NCI-H1048 (cell line): ENCODE results near the gene YBX1.
"Not testable (repeated sequence)": the region's sequence is repeated elsewhere in the genome, so short reads cannot be mapped to it uniquely, and the experiment has no call there.

ENCODE experiments used
- DNase-seq: peaks from one replicate; lab custom pipeline; 2025; lab: John Stamatoyannopoulos, UW

Gene YBX1

GRCh38 chr1:42690477-42691156 is 8.4 kb downstream of the YBX1 start:
- DNase-seq: no peak

DNA sequence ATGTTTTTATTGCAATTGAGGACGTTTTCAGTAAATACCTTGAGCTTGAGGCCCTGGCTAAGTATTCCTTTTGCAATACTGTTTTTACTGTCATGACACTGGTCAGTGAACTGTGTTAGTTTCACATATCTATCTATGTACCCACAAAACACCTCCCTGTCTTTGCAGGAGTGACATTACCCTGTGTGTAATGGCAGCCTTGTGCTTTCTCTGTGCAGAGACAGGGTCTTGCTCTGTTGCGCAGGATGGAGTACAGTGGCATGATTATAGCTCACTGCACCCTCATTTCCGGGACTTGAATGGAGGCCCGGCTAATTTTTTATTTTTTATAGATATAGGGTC is 8.9 kb downstream of the YBX1 start:
- DNase-seq: no peak

DNA sequence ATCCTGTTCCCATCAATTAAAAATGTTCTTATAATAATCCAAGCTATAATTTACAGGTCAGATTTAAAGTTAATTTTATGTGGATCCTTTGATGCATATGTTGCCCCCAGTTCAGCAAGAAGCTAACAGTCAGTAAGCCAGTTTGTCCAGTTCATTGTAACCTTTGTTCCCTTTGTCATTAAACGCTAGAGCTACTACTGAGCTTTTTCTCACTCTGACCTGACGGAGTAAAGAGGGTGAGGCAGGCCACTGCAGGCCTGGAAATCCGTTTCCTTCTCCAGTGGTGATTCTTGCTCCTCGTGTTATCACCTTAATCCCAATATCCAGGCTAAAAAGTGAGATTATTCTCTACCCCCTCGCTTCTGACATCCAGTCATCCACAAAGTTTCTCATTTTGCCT is 10.2 kb downstream of the YBX1 start:
- no peak for DNase-seq

GRCh38 chr1:42692911-42693310 is 10.7 kb downstream of the YBX1 start:
- DNase-seq: no peak

DNA sequence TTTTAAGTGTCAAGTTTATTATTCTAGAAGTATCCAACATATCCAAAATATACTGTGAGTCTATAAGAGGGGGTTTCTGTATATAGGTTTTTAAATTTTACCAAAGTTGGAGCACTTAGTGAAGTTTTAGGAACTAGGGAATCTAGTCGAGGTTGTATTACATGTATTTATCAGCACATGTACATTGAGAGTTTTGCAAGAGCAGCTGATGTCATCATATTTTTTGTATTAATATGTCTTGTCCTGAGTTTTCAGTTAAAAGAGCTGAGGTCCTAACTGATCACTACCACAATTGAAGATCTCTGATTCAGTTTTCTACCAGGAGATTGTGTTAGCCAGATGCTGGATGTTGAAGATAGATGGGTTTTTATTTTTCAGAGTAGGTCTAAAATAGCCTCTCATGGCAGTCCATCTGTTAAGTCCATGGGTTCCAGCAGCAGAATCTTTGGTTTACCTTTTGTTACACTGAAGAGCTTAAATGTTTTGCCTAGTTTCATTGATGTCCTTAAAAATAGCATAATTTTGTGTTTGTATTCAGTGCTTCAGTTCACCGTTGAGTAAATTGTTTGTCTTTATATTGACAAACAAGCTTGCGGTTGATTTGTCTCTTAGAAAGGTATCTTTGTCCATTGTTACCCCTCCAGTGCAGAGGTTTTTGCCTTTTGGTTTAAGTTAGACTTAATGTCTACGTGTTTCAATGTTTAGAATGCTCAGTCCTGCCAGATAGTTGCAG is 16.0 kb downstream of the YBX1 start:
- no peak for DNase-seq

- DNase-seq: no peak
Measured at GRCh38 chr1:42700006-42700405, 17.8 kb downstream of the YBX1 start.

- no peak for DNase-seq
Measured at GRCh38 chr1:42703888-42704464, 21.8 kb downstream of the YBX1 start.

DNA sequence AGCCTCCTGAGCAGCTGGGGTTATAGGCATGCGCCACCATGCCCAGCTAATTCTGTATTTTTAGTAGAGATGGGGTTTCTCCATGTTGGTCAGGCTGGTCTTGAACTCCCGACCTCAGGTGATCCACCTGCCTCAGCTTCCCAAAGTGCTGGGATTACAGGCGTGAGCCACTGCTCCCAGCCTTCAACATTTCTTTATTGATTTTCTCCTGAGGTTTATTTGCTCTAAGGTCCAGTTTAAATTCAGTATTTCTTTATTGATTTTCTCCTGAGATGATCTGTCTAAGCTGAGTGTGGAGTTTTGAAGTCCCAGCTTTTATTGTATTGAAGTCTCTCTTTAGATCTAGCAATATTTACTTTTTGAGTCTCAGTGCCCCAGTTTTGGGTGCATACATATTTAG is 30.6 kb downstream of the YBX1 start:
- not testable (repeated sequence) for DNase-seq

GRCh38 chr1:42713293-42713692 is 31.1 kb downstream of the YBX1 start:
- no peak for DNase-seq

DNA sequence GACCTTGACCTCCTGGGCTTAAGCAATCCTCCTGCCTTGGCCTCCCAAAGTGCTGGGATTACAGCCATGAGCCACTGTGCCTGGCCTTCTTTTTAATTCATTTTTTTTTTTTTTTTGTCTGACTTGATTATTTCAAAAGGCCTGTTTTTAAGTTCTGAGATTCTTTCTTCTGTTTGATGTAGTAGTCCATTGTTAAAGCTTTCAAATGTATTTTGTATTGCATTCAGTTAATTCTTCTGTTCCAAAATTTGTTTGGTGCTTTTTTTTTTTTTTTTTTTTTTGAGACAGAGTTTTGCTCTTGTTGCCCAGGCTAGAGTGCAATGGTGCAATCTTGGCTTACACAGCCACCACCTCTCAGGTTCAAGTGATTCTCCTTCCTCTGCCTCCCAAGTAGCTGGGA is 32.2 kb downstream of the YBX1 start:
- not testable (repeated sequence) for DNase-seq

DNA sequence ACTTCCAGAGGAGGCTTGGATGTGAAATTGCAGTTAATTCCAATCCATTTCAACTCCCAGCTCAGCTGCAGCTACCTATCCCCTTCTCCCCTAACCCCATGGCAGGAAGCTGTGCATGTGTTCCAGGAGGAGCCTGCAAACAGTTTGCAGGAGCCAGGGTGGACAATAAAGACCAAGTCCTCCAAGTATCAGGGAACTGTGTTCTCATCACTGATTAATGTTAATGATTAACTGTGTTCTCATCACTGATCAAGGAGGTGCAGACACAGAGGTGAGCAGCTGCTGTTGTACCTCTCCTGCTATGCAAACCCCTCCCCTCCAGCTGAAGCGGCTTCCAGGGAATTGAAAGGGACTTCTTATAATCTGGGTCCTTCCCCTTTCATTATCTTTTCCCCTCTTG is 38.6 kb downstream of the YBX1 start:
- no peak for DNase-seq

- DNase-seq: no peak
Measured at GRCh38 chr1:42721926-42722325, 39.7 kb downstream of the YBX1 start.

DNA sequence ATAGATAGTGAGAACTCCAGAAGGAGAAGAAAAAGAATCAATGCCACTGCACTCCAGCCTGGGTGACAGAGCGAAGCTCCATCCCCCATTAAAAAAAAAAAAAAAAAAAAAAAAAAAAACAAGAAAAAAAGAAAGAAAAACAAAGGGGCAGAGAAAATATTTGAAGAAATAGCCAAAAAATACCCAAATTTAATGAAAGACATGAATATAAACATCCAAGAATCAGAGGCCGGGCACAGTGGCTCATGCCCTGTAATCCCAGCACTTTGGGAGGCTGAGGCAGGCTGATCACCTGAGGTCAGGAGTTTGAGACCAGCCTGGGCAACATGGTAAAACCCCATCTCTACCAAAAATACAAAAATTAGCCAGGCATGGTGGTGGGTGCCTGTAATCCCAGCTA is 40.2 kb downstream of the YBX1 start:
- DNase-seq: not testable (repeated sequence)

- DNase-seq: no peak
Measured at GRCh38 chr1:42723511-42723910, 41.3 kb downstream of the YBX1 start.

DNA sequence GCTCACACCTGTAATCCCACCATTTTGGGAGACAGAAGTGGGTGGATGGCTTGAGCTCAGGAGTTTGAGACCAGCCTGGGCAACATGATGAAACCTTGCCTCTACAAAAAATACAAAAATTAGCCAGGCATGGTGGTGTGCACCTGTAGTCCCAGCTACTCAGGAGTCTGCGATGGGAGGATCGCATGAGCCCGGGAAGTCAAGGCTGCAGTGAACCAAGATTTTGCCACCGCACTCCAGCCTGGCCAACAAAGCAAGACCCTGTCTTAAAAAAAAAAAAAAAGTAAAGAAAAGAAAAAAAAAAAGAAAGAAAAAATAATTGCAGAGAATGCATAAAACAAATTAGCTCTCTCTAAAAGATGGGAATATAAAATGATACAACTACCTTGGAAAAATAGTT is 43.6 kb downstream of the YBX1 start:
- not testable (repeated sequence) for DNase-seq

GRCh38 chr1:42730002-42730401 is 47.8 kb downstream of the YBX1 start:
- DNase-seq: no peak

DNA sequence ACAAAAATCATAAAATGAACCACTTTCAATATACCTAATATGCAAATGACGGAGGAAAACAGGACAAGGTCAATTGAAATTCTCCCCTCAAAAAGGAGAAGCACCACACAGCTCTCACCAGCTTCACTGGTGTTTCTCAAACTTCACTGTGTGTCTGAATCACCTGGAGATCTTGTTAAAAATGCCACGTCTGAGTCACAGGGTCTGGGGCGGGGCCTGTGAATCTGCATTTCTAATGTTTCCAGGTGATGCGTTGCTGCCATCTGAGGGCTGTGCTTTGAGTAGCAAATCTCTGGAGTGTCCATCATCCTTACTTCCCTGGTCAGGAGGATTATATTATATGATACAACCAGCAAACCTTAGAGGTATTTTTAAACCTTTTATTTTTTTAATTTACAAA is 48.8 kb downstream of the YBX1 start:
- no peak for DNase-seq

DNA sequence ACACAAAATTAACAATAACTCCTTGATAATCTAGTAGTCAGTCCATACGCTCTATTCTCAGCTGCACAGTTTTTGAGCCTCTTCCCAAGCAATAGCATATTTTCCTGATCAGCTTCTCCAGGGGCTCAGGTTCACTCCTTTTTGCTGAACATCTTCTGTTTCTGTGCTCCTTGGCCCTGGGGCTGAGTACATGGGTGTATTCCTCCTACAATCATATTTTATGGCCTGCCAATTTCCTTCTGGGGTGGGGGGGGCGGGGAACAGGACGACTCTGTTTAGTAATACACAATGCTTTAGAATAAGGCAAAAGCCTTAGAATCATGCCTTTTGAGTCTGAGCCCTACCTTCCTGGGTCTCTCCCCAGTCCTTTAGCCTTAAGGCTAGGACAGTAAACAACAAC is 49.4 kb downstream of the YBX1 start:
- no peak for DNase-seq

- DNase-seq: no peak
Measured at GRCh38 chr1:42732126-42732680, 50.0 kb downstream of the YBX1 start.

DNA sequence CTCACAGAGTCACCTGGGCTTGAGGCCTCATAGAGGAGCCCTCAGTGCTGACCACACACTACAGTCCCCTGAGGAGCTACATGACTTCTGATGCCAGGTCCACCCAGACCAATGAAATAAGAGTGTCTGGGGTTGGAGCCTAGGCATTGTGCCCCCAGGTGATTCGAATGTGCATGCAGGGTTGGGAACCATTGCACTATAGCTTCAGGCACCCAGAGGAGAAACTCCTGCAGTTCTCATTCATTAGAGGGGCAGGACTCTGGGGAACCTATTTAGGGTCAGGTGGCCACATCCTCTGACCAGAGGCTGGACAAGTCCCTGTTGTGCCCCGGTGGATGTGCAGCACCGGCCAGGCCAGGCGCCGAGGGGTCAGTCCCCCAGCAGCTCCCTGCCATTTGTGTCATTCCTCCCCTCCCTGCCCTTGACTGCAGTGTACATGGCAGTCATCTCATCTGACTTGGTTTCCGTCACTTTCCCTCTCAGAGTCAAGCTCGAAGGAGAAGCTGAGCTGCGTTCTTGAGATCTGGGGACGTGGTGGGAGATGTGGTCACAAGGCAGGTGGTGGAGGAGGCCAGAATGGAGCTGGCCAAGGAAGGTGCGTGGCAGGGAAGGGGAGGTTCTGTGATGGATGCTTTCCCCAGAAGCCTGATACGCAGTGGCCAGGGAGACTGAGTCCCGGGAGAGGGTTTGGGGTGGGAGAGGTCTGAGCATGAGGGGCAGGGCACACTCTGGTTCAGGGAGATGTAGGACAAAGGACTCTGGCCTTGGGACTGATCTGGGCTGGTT is 51.4 kb downstream of the YBX1 start:
- DNase-seq: no peak

DNA sequence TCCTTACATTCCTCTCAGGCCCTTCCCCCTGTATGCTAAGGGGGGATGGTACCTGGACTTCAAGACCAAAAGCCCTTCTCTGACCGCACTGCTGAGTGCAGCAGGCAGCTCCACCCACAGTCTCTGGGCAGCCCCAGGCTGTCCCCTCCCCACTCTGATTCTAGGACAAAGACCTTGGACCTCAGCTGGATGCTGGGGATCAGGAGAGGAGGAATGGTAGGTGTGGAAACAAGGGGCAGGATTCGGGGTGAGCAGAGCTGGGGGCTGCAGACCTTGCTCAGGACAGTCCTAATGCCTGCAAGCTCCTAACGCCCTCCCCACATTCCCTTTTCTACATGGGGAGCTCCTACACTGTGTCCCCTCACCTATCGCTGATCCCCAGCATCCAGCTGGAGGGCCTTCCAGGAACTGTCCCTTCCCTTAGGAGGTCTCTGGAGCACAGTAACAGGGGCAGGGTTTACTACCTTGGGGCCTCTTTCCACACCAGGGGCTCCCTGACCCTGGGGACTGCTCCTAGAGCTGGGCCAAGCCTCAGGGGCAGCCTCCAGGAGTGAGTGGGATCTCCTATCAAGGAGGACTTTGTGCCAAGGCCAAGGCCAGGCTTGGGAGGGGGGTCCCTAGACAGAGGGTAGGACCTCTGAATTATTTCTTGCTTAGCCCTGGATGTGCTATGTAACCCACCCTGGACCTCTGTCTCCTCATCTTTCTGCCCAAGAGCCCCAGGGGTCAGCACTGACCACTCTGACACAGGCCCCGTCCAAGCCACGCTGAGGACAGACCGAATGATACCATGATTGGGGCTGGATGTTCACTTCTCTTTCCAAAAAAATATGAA is 52.2 kb downstream of the YBX1 start:
- DNase-seq: no peak

- no peak for DNase-seq
Measured at GRCh38 chr1:42735056-42735455, 52.8 kb downstream of the YBX1 start.
